AG04450 (cell line): Measurements from ENCODE around the gene B4GALT2. TPM values are rescaled to one million over a fixed set of nuclear protein-coding genes. Genes with fewer than 3 reads are reported as not detected.

Experiments
- CTCF ChIA-PET: fragments of 300-600, 350-600 bp; formaldehyde crosslinking; extraction: SDS; loops from one replicate; lab custom pipeline; 2022; ENCODE audit warnings: antibody characterized with exemption, inconsistent platforms; lab: Charles Lee
- POLR2A ChIA-PET: fragments of 350-600 bp; formaldehyde crosslinking; extraction: SDS; loops from one replicate; lab custom pipeline; 2021; ENCODE audit warnings: antibody characterized with exemption, inconsistent platforms; lab: Yijun Ruan, JAX
- DNase-seq: peaks from one replicate; pipeline ENCODE4 v3.0.0-alpha.2; 2011; ENCODE audit warnings: low read depth, low spot score
- H3K27ac ChIP-seq: one replicate; pipeline ENCODE4 v1.5.1; 2012; ENCODE audit warnings: low read depth, low read length, control low read depth
- H3K27me3 ChIP-seq: one replicate; pipeline ENCODE4 v1.6.0; 2012; ENCODE audit warnings: low read length; ENCODE audit not compliant: control insufficient read depth, insufficient read depth
- H3K4me3 ChIP-seq: 2 replicates; pipeline ENCODE4 v1.5.1; 2011; ENCODE audit warnings: mild to moderate bottlenecking, low read depth, low read length, control low read depth
- H3K9me3 ChIP-seq: 2 replicates; pipeline ENCODE4 v1.5.1; 2012; ENCODE audit warnings: low read length; ENCODE audit not compliant: control insufficient read depth, insufficient read depth
- polyA plus RNA-seq: library from polyadenylated mRNA; depleted of rRNA; stranded (reverse); fragments of >200 nt; gene quantifications from 2 replicates; pipeline ENCODE4 v1.2.3, GENCODE V29; 2011
- TF ChIP-seq, protein P1 (sequence below): IDR thresholded peaks from 2 replicates; pipeline ENCODE4 v1.5.1; 2011; ENCODE audit warnings: low read depth, low read length, control low read depth, inconsistent platforms

B4GALT2 gene
- polyA plus RNA-seq, 1 experiment = 39.0 TPM

DNA sequence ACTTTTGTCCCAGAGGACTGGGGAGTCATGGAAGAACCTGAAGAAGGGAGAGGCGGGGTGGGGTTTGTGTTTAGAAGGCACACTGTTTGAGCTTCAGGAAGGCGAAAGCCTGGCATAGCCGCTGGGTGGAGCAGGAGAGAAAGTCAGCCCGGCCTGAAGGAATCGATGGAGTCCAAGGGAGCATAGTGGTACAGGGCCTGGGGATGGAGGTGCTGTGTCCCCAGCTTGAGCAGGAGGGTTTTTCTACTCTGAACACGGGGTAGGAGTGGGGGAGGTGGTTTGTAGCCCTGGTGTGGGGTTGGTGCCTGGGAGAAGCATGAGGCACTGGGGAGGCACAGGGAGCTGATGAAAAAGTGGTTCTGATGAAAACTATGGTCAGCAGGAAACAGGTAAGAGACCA is 7.7 kb downstream of the B4GALT2 start:
- Histone ChIP-seq H3K27ac (no peak overlapping the region), H3K9me3 (no peaks in the 10 kb centered on the region), H3K4me3 (no peak overlapping the region), H3K27me3 (no peaks in the 10 kb centered on the region)
- ChIA-PET CTCF (interaction anchor here (0.6 kb wide), 1 partner anchor 334 kb away, joined by 3 read pairs; no protein-coding TSS in a partner anchor), POLR2A (interaction anchor here (1.5 kb wide), 1 partner anchor 12 kb away, joined by 4 read pairs; the partner anchor contains the start of gene ATP6V0B)
- DNase-seq = no peak
- TF ChIP-seq, protein P1, sequence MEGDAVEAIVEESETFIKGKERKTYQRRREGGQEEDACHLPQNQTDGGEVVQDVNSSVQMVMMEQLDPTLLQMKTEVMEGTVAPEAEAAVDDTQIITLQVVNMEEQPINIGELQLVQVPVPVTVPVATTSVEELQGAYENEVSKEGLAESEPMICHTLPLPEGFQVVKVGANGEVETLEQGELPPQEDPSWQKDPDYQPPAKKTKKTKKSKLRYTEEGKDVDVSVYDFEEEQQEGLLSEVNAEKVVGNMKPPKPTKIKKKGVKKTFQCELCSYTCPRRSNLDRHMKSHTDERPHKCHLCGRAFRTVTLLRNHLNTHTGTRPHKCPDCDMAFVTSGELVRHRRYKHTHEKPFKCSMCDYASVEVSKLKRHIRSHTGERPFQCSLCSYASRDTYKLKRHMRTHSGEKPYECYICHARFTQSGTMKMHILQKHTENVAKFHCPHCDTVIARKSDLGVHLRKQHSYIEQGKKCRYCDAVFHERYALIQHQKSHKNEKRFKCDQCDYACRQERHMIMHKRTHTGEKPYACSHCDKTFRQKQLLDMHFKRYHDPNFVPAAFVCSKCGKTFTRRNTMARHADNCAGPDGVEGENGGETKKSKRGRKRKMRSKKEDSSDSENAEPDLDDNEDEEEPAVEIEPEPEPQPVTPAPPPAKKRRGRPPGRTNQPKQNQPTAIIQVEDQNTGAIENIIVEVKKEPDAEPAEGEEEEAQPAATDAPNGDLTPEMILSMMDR = no peak

DNA sequence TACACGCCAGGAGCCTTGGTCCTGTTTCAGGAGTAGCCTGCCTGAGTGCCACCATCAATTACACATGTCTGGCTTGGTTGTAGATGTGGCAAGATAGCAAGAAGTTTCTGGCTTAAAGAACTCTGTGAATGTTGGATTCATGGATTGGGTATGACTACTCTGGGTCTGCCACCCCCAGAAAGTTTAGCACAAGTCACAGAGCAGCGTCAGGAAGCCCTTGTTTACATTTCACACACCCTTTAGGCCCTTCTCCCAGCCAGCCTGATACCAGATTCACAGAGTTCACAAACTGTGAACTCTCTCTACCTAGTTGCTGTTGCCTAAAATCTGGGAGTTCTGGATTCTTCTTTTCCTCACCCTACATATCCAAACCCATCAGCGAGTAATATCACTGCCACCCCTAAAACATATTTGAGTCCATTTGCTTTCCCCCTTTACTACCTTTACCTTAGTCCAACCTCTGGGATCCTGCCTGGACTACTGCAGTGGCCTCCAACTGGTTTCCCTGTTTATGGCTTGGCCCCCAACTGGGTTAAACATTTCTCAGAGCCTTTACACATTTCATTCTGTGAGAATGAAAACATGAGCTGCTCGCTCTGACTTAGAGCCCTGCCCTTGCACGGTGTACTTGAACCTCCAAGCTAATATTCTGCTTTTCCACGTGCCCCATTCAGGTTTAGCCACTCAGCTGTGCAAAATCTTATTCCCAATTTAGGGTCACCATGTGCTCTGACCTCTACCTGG is 8.3 kb downstream of the B4GALT2 start:
- DNase-seq = no peak
- Histone ChIP-seq H3K4me3 (no peak overlapping the region), H3K9me3 (no peaks in the 10 kb centered on the region), H3K27ac (no peak overlapping the region), H3K27me3 (no peaks in the 10 kb centered on the region)
- TF ChIP-seq, protein P1 = no peak
- ChIA-PET POLR2A (interaction anchor here (1.5 kb wide), 1 partner anchor 12 kb away, joined by 4 read pairs; the partner anchor contains the start of gene ATP6V0B), CTCF (interaction anchor here (0.6 to 1.5 kb wide), 4 partner anchors 18 to 1851 kb away, joined by 3 to 5 read pairs (median 4); no protein-coding TSS in a partner anchor)

DNA sequence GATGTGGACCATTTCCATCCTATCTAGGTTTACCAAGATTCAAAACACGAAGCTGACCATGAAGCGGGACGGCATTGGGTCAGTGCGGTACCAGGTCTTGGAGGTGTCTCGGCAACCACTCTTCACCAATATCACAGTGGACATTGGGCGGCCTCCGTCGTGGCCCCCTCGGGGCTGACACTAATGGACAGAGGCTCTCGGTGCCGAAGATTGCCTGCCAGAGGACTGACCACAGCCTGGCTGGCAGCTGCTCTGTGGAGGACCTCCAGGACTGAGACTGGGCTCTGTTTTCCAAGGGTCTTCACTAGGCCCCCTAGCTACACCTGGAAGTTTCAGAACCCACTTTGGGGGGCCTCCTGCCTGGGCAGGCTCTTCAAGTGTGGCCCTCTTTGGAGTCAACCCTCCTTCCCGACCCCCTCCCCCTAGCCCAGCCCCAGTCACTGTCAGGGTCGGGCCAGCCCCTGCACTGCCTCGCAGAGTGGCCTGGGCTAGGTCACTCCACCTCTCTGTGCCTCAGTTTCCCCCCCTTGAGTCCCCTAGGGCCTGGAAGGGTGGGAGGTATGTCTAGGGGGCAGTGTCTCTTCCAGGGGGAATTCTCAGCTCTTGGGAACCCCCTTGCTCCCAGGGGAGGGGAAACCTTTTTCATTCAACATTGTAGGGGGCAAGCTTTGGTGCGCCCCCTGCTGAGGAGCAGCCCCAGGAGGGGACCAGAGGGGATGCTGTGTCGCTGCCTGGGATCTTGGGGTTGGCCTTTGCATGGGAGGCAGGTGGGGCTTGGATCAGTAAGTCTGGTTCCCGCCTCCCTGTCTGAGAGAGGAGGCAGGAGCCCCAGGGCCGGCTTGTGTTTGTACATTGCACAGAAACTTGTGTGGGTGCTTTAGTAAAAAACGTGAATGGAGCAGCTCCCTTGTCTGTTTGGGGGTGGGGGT is 11.5 kb downstream of the B4GALT2 start:
- DNase-seq = no peak
- peak overlapping the region; percentile 75 for H3K4me3 ChIP-seq
- CTCF ChIA-PET = interaction anchor here (1.0 to 1.7 kb wide), 4 partner anchors 10 to 58 kb away, joined by 3 to 7 read pairs (median 4); no protein-coding TSS in a partner anchor
- H3K27me3 ChIP-seq = no peaks in the 10 kb centered on the region
- TF ChIP-seq, protein P1 = no peak; the same call in 1 of the 2 replicates
- peak overlapping the region; percentile 31 for H3K27ac ChIP-seq
- no peaks in the 10 kb centered on the region for H3K9me3 ChIP-seq
- POLR2A ChIA-PET = interaction anchor here (1.3 kb wide), 1 partner anchor 10 kb away, joined by 5 read pairs; no protein-coding TSS in a partner anchor

DNA sequence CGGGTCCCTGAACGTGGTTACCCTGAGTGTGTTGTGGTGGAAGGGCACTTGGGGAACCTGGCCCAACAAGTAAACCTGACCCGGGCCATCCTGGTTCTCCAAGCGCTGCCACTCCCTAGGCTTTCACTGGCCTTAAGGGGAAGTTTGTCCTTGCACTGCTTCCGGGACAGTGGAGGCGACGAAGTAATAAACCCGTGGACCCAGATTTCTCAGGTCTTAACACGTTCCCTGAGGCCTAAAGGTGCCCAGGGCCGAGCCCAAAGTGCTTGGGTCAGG is 12.1 kb downstream of the B4GALT2 start:
- ChIA-PET POLR2A (no interaction called here), CTCF (interaction anchor here (1.3 to 1.7 kb wide), 2 partner anchors 14 to 57 kb away, joined by 3 to 6 read pairs; no protein-coding TSS in a partner anchor)

More for the DNA sequence above, 12.1 kb downstream of the B4GALT2 start:
- Histone ChIP-seq H3K27ac (no peak overlapping the region), H3K4me3 (peak overlapping the region; percentile 75), H3K27me3 (no peaks in the 10 kb centered on the region), H3K9me3 (no peaks in the 10 kb centered on the region)
- TF ChIP-seq, protein P1 = no peak
- no peak for DNase-seq
